Activated T-helper 1 cell treated with anti-CD3 and anti-CD28 coated beads, Interleukin-12 subunit alpha, Interleukin-12 subunit beta, Interleukin-2, Interleukin-4 antibody, amounts not matched to agents 30 ng/mL and 10 ng/mL and 1 ng/mL, durations not matched to agents 14 hours and 24 hours and 36 hours (primary cell): Measurements from ENCODE around the gene GLRA1. TPM values are rescaled to one million over a fixed set of nuclear protein-coding genes. Genes with fewer than 3 reads are reported as not detected.
A peak's percentile ranks its signal among the peaks of the same experiment; 100 is the strongest.
"Not testable (repeated sequence)": the region's sequence is repeated elsewhere in the genome, so short reads cannot be mapped to it uniquely, and the experiment has no call there.

Source experiments
- DNase-seq: peaks from one replicate; pipeline ENCODE4 v3.0.0; 2021; ENCODE audit warnings: low spot score
- H3K27ac Mint-ChIP-seq: one replicate; pipeline ENCODE4 v1.8.0; 2021; ENCODE audit warnings: mild to moderate bottlenecking, mixed read lengths
- H3K27me3 Mint-ChIP-seq: one replicate; pipeline ENCODE4 v1.8.0; 2022; ENCODE audit warnings: mild to moderate bottlenecking, moderate library complexity, mixed read lengths; ENCODE audit not compliant: insufficient read depth
- H3K36me3 Mint-ChIP-seq: one replicate; pipeline ENCODE4 v1.8.0; 2021; ENCODE audit warnings: low read depth, mixed read lengths
- H3K4me1 Mint-ChIP-seq: one replicate; pipeline ENCODE4 v1.8.0; 2021; ENCODE audit warnings: low read depth, mixed read lengths
- H3K4me3 Mint-ChIP-seq: one replicate; pipeline ENCODE4 v1.8.0; 2021; ENCODE audit warnings: mild to moderate bottlenecking, moderate library complexity, mixed read lengths
- H3K9me3 Mint-ChIP-seq: one replicate; pipeline ENCODE4 v1.8.0; 2021; ENCODE audit warnings: mixed read lengths
- intact Hi-C: fragments of 100-400 bp; cut with micrococcal nuclease; formaldehyde crosslinking; loops from one replicate; pipeline ENCODE4 v1.15.1; 2024
- total RNA-seq: library from RNA; stranded (reverse); gene quantifications from 2 replicates; pipeline ENCODE4 v1.2.3, GENCODE V29; 2022

GLRA1 gene
- total RNA-seq, 1 donor from 2014 or later: not detected

GRCh38 chr5:151798674-151799073 is 126.0 kb downstream of the GLRA1 start:
- Mint-ChIP-seq H3K27ac (no peak overlapping the region), H3K4me3 (no peak overlapping the region), H3K36me3 (peaks cover 56% of the 10 kb centered on the region), H3K4me1 (peaks cover 46% of the 10 kb centered on the region), H3K9me3 (no peaks in the 10 kb centered on the region), H3K27me3 (no peaks in the 10 kb centered on the region)
- no peak for DNase-seq
- intact Hi-C loops: no loop called here

- Mint-ChIP-seq H3K4me3 (no peak overlapping the region), H3K36me3 (peaks cover 59% of the 10 kb centered on the region), H3K4me1 (peaks cover 38% of the 10 kb centered on the region), H3K27me3 (no peaks in the 10 kb centered on the region), H3K27ac (no peak overlapping the region), H3K9me3 (no peaks in the 10 kb centered on the region)
- intact Hi-C loops: no loop called here
- no peak for DNase-seq
Observed at GRCh38 chr5:151795426-151795825, 129.2 kb downstream of the GLRA1 start.

DNA sequence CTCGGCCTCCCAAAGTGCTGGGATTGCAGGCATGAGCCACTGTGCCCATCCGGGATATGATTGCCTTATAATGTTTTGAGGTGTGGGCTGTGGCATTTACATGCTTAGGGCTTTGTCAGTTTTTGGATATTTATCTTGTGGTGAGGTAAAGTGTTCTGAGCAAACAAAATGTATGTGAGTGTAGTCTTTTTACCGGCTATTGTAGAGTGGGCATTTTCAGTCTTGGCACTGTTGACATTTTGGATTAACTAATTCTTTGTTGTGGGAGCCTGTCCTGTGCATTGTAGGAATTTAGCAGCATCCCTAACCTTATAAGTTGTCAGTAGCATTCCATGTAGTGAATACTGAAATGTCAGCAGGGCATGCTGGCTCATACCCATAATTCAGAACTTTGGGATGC is 131.3 kb downstream of the GLRA1 start:
- H3K27me3 Mint-ChIP-seq: no peaks in the 10 kb centered on the region
- no peak overlapping the region for H3K27ac Mint-ChIP-seq
- no peak overlapping the region for H3K4me3 Mint-ChIP-seq

DNA sequence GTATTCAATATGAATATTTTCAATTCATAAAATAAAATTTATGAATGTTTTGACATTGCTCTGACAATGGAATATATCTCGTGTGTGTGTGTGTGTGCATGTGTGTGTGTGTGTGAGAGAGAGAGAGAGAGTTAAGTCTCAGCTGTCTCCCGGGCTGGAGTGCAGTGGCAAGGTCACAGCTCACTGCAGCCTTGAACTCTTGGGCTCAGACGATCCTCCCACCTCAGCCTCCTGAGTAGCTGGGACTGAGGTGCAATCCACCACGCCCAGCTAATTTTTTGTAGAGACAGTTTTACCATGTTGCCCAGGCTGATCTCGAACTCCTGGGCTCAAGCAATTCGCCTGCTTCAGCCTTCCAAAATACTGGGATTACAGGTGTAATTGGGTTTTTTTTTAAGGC is 136.8 kb downstream of the GLRA1 start:
- Mint-ChIP-seq H3K27me3 (no peaks in the 10 kb centered on the region), H3K4me3 (no peak overlapping the region), H3K27ac (no peak overlapping the region), H3K36me3 (peaks cover 38% of the 10 kb centered on the region), H3K4me1 (peaks cover 18% of the 10 kb centered on the region), H3K9me3 (no peaks in the 10 kb centered on the region)
- intact Hi-C loops: loop anchor here (2.0 kb wide), 2 partner anchors 13 to 15 kb away; no protein-coding TSS in a partner anchor
- no peak for DNase-seq

More for the DNA sequence above, 131.3 kb downstream of the GLRA1 start:
- intact Hi-C loops: no loop called here
- peaks cover 61% of the 10 kb centered on the region for H3K36me3 Mint-ChIP-seq
- H3K4me1 Mint-ChIP-seq: peaks cover 25% of the 10 kb centered on the region
- DNase-seq: no peak
- H3K9me3 Mint-ChIP-seq: no peaks in the 10 kb centered on the region

- Mint-ChIP-seq H3K4me1 (peaks cover 27% of the 10 kb centered on the region), H3K27me3 (no peaks in the 10 kb centered on the region), H3K36me3 (peaks cover 31% of the 10 kb centered on the region), H3K9me3 (no peaks in the 10 kb centered on the region), H3K4me3 (no peak overlapping the region), H3K27ac (peak overlapping the region; percentile 7)
- DNase-seq: no peak
- intact Hi-C loops: loop anchor here (2.0 kb wide), 2 partner anchors 14 kb away; no protein-coding TSS in a partner anchor
Observed at GRCh38 chr5:151786468-151786867, 138.2 kb downstream of the GLRA1 start.

- Mint-ChIP-seq H3K36me3 (peaks cover 19% of the 10 kb centered on the region), H3K9me3 (no peaks in the 10 kb centered on the region), H3K27me3 (no peaks in the 10 kb centered on the region), H3K4me1 (peaks cover 49% of the 10 kb centered on the region), H3K4me3 (no peak overlapping the region), H3K27ac (no peak overlapping the region)
- DNase-seq: no peak
- intact Hi-C loops: no loop called here
Observed at GRCh38 chr5:151784141-151784540, 140.5 kb downstream of the GLRA1 start.

GRCh38 chr5:151783664-151784063 is 141.0 kb downstream of the GLRA1 start:
- DNase-seq, H3K4me3 Mint-ChIP-seq, H3K27me3 Mint-ChIP-seq, intact Hi-C loops, H3K27ac Mint-ChIP-seq, H3K9me3 Mint-ChIP-seq: not testable (repeated sequence)
- peaks cover 18% of the 10 kb centered on the region for H3K36me3 Mint-ChIP-seq
- peaks cover 52% of the 10 kb centered on the region for H3K4me1 Mint-ChIP-seq

- Mint-ChIP-seq H3K4me3 (no peak overlapping the region), H3K36me3 (peaks cover 26% of the 10 kb centered on the region), H3K27ac (no peak overlapping the region), H3K4me1 (peaks cover 66% of the 10 kb centered on the region), H3K27me3 (no peaks in the 10 kb centered on the region), H3K9me3 (no peaks in the 10 kb centered on the region)
- intact Hi-C loops: no loop called here
- DNase-seq: no peak
Observed at GRCh38 chr5:151781201-151781600, 143.4 kb downstream of the GLRA1 start.

GRCh38 chr5:151780348-151780747 is 144.3 kb downstream of the GLRA1 start:
- Mint-ChIP-seq H3K27me3 (no peaks in the 10 kb centered on the region), H3K27ac (no peak overlapping the region), H3K4me3 (no peak overlapping the region), H3K4me1 (peaks cover 66% of the 10 kb centered on the region), H3K9me3 (no peaks in the 10 kb centered on the region), H3K36me3 (peaks cover 32% of the 10 kb centered on the region)
- intact Hi-C loops: no loop called here
- DNase-seq: no peak

GRCh38 chr5:151779531-151780125 is 145.0 kb downstream of the GLRA1 start:
- H3K4me1 Mint-ChIP-seq: peaks cover 67% of the 10 kb centered on the region
- H3K27ac Mint-ChIP-seq: no peak overlapping the region
- intact Hi-C loops: loop anchor here (10.0 kb wide), 1 partner anchor 935 kb away; the partner anchor contains the start of gene IRGM
- no peaks in the 10 kb centered on the region for H3K9me3 Mint-ChIP-seq
- no peaks in the 10 kb centered on the region for H3K27me3 Mint-ChIP-seq
- no peak overlapping the region for H3K4me3 Mint-ChIP-seq
- H3K36me3 Mint-ChIP-seq: peaks cover 36% of the 10 kb centered on the region
- no peak for DNase-seq

DNA sequence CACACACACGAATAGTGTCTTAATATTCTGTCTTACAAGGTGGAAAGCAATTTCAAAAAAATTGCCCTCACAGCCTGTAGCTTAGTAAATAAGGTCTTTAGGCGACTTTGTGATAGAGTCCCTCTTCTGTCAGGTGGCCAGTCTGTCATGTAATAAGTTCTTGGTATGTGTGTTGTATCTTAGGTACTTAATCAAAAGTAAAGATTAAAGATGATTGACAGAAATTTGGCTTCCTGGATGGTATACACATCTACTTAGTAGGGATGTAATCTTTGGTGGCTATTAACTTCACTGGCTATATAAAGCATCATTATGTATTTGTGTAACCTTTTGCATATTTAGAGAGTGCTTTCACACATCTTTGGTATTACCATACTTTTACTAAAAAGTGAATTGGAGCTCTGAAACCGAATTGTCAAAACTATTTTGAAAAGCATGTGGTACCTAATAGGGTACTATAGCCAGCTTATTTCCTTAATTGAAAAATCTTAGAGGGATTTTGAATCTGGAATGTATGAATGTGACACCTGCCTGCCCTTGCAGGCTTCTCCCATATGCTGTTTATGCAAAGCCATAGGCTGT is 149.5 kb downstream of the GLRA1 start:
- H3K36me3 Mint-ChIP-seq: peaks cover 45% of the 10 kb centered on the region
- peak overlapping the region; percentile 88 for H3K4me3 Mint-ChIP-seq
- intact Hi-C loops: loop anchor here (10.0 kb wide), 1 partner anchor 930 kb away; the partner anchor contains the start of gene IRGM
- no peak for DNase-seq
- H3K27ac Mint-ChIP-seq: no peak overlapping the region
- no peaks in the 10 kb centered on the region for H3K9me3 Mint-ChIP-seq
- H3K4me1 Mint-ChIP-seq: peaks cover 65% of the 10 kb centered on the region
- H3K27me3 Mint-ChIP-seq: no peaks in the 10 kb centered on the region

DNA sequence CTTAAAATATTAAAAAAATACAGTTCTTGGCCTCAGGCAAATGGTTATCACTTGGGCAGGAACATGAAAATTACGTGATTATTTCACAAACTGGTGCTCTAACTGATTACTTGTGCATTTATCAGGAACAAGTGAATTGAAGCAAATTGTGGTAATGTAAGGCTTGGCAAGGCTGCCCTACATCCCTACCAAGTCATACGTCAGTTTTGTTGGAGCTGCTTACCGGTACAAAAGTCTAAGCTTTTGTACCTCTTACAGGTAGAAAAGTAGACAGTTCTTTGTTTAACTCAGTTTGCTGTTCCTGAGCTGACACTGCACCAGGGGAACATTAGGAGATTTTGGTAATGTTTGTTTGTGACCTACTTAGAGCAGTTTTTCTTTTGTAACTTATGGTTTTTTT is 150.7 kb downstream of the GLRA1 start:
- Mint-ChIP-seq H3K4me3 (peak overlapping the region; percentile 88), H3K27me3 (no peaks in the 10 kb centered on the region), H3K36me3 (peaks cover 33% of the 10 kb centered on the region)

GRCh38 chr5:151772846-151773561 is 151.6 kb downstream of the GLRA1 start:
- H3K27me3 Mint-ChIP-seq: no peaks in the 10 kb centered on the region
- H3K27ac Mint-ChIP-seq: peak overlapping the region; percentile 67
- H3K36me3 Mint-ChIP-seq: peaks cover 31% of the 10 kb centered on the region
- no peaks in the 10 kb centered on the region for H3K9me3 Mint-ChIP-seq
- peak overlapping the region; percentile 88 for H3K4me3 Mint-ChIP-seq
- intact Hi-C loops: loop anchor here (2.0 to 10.0 kb wide), 7 partner anchors 14 to 1771 kb away; partner anchors contain the start of genes DCTN4, HMGXB3, IRGM and TCOF1
- DNase-seq: no peak
- peaks cover 50% of the 10 kb centered on the region for H3K4me1 Mint-ChIP-seq

More for the DNA sequence above, 150.7 kb downstream of the GLRA1 start:
- DNase-seq: no peak
- H3K9me3 Mint-ChIP-seq: no peaks in the 10 kb centered on the region
- intact Hi-C loops: loop anchor here (2.0 to 10.0 kb wide), 7 partner anchors 13 to 1772 kb away; partner anchors contain the start of genes DCTN4, HMGXB3, IRGM and TCOF1
- peaks cover 53% of the 10 kb centered on the region for H3K4me1 Mint-ChIP-seq
- no peak overlapping the region for H3K27ac Mint-ChIP-seq
